KOPT-K1 (cell line): Measurements from ENCODE around the gene SIMC1.
"Not testable (repeated sequence)": the region's sequence is repeated elsewhere in the genome, so short reads cannot be mapped to it uniquely, and the experiment has no call there.

Source experiments
- H3K27ac ChIP-seq: fragments of 200-600 bp; sonication (generic); 2 replicates; pipeline ENCODE4 v1.5.1; 2016; ENCODE audit warnings: antibody characterized with exemption, mild to moderate bottlenecking, low read depth, low read length; ENCODE audit not compliant: poor library complexity, severe bottlenecking
- H3K36me3 ChIP-seq: fragments of 200-600 bp; sonication (generic); 2 replicates; pipeline ENCODE4 v1.5.1; 2017; ENCODE audit warnings: antibody characterized with exemption, mild to moderate bottlenecking, low read length, moderate library complexity; ENCODE audit not compliant: insufficient read depth
- H3K9me3 ChIP-seq: fragments of 200-600 bp; sonication (generic); 2 replicates; pipeline ENCODE4 v1.5.1; 2017; ENCODE audit warnings: antibody characterized with exemption, low read length, mild to moderate bottlenecking; ENCODE audit not compliant: insufficient read depth, poor library complexity, severe bottlenecking

SIMC1 gene

GRCh38 chr5:176244318-176244717 is 6.1 kb downstream of the SIMC1 start:
- H3K27ac ChIP-seq, H3K36me3 ChIP-seq, H3K9me3 ChIP-seq: not testable (repeated sequence)

- not testable (repeated sequence) for H3K36me3 ChIP-seq, H3K9me3 ChIP-seq, H3K27ac ChIP-seq
These were observed 6.8 kb downstream of the SIMC1 start for GRCh38 chr5:176245074-176245473.

GRCh38 chr5:176245489-176245888 is 7.3 kb downstream of the SIMC1 start:
- H3K36me3 ChIP-seq, H3K9me3 ChIP-seq, H3K27ac ChIP-seq: not testable (repeated sequence)

GRCh38 chr5:176250691-176251090 is 12.5 kb downstream of the SIMC1 start:
- not testable (repeated sequence) for H3K27ac ChIP-seq, H3K9me3 ChIP-seq, H3K36me3 ChIP-seq

GRCh38 chr5:176252171-176252570 is 13.9 kb downstream of the SIMC1 start:
- H3K36me3 ChIP-seq, H3K27ac ChIP-seq: not testable (repeated sequence)

GRCh38 chr5:176253370-176254065 is 15.3 kb downstream of the SIMC1 start:
- not testable (repeated sequence) for H3K27ac ChIP-seq, H3K9me3 ChIP-seq

More at GRCh38 chr5:176252171-176252570, 13.9 kb downstream of the SIMC1 start:
- H3K9me3 ChIP-seq: not testable (repeated sequence)

GRCh38 chr5:176254066-176254393 is 15.8 kb downstream of the SIMC1 start:
- H3K27ac ChIP-seq, H3K9me3 ChIP-seq, H3K36me3 ChIP-seq: not testable (repeated sequence)

More at GRCh38 chr5:176253370-176254065, 15.3 kb downstream of the SIMC1 start:
- H3K36me3 ChIP-seq: not testable (repeated sequence)

GRCh38 chr5:176257871-176258505 is 19.8 kb downstream of the SIMC1 start:
- not testable (repeated sequence) for H3K36me3 ChIP-seq, H3K27ac ChIP-seq, H3K9me3 ChIP-seq

GRCh38 chr5:176260682-176261081 is 22.5 kb downstream of the SIMC1 start:
- H3K27ac ChIP-seq, H3K36me3 ChIP-seq, H3K9me3 ChIP-seq: not testable (repeated sequence)

- not testable (repeated sequence) for H3K9me3 ChIP-seq, H3K27ac ChIP-seq, H3K36me3 ChIP-seq
These were observed 28.2 kb downstream of the SIMC1 start for GRCh38 chr5:176266448-176266847.

- not testable (repeated sequence) for H3K9me3 ChIP-seq, H3K36me3 ChIP-seq, H3K27ac ChIP-seq
These were observed 50.8 kb downstream of the SIMC1 start for GRCh38 chr5:176289018-176289417.

- H3K9me3 ChIP-seq, H3K36me3 ChIP-seq, H3K27ac ChIP-seq: not testable (repeated sequence)
These were observed 52.0 kb downstream of the SIMC1 start for GRCh38 chr5:176290057-176290840.

- not testable (repeated sequence) for H3K27ac ChIP-seq, H3K9me3 ChIP-seq
- H3K36me3 ChIP-seq: peaks cover 21% of the 10 kb centered on the region; the same call in 1 of the 2 replicates
These were observed 67.1 kb downstream of the SIMC1 start for GRCh38 chr5:176305356-176305755.

- H3K27ac ChIP-seq: no peak overlapping the region
- H3K36me3 ChIP-seq: peaks cover 29% of the 10 kb centered on the region
- no peaks in the 10 kb centered on the region for H3K9me3 ChIP-seq
These were observed 79.5 kb downstream of the SIMC1 start for GRCh38 chr5:176317534-176318374.
